Nucleus accumbens (tissue), 56 donors: ENCODE measurements around the gene BPHL.
A peak's percentile ranks its signal among the peaks of the same experiment; 100 is the strongest.
"Not testable (repeated sequence)": the region's sequence is repeated elsewhere in the genome, so short reads cannot be mapped to it uniquely, and the experiment has no call there.

ENCODE experiments used
- DNase-seq, 56 donors: peaks; one replicate each; lab custom pipeline; 2025; lab: John Stamatoyannopoulos, UW

The BPHL gene

GRCh38 chr6:3118353-3119039, at the start of gene BPHL:
TSS of gene BPHL (plus strand) at chr6:3118711. CDS start at chr6:3118741, 30 bp downstream.
- peak; percentile 45 to 98 (median 96) for DNase-seq

DNA sequence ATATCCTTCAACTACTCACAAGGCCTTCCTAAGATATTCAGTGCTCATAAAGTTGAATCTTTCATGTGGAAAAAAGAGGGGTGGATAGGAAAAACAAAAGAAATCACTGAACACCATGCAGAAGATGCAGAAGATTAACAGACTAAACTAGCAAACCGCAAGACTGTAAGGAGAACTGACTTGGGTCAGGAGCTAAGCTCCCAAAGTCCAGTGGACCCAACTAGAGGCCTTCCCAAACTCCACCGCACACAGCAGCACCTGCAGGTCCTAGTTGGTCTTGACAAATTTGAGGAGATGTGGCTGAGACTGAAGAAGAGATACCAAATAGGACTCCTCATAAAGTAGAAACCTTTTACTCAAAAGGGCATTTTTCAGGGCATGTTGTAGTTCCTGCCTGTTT, 46.9 kb upstream of the BPHL start:
- DNase-seq, result no peak

DNA sequence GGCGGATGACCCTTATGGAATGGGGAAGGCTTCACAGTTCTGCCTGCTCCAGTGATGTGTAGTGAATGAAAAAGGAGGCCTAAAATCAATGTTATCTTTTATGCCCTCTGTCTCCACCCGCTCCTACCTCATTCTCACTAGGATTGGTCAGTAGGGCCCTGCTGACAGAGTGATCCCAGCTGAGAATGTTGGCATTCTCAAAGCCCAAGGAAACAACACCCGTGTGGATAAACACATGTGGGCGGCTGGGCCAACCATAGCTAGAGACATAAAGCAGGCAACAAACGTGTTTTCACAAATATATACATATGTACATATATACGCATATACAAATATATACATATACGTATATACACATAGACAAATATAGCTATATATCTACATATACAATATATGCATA, 45.7 kb upstream of the BPHL start:
- DNase-seq, result no peak

GRCh38 chr6:3073382-3073781, 45.1 kb upstream of the BPHL start:
- no peak for DNase-seq

DNA sequence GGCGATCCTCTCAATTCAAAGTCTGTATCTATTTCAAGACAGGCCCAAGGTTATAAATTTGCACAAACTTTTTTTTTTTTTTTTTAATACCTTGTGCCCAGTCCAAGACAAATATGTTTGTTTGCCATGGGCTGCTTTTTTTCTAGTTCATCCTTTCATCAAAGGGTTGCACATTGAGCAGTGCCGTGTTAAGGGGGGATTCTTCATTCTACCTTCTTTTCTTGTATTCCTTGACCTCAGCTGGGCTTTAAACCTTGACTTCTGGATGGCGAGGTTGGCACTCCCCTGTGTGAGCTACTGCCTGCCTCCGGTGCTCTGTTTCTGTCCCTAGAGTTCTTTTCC, 42.8 kb upstream of the BPHL start:
- DNase-seq, result no peak

DNA sequence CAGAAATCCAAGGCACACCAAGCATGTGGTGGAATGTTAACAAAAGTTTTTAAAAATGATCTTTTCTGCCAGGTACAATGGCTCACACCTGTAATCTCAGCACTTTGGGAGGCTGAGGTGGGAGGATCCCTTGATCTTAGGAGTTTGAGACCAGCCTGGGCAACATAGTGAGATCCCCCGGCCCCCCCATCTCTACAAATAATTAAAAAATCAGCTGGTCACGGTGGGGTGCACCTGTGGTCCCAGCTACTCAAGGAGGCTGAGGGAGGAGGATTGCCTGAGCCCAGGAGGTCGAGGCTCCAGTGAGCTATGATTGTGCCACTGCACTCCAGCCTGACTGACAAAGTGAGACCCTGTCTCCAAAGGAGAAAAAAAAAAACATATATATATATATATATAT, 42.2 kb upstream of the BPHL start:
- DNase-seq, result no peak

GRCh38 chr6:3077430-3077829, 41.1 kb upstream of the BPHL start:
- DNase-seq, result peak in 1 of 56 donors; percentile 11

DNA sequence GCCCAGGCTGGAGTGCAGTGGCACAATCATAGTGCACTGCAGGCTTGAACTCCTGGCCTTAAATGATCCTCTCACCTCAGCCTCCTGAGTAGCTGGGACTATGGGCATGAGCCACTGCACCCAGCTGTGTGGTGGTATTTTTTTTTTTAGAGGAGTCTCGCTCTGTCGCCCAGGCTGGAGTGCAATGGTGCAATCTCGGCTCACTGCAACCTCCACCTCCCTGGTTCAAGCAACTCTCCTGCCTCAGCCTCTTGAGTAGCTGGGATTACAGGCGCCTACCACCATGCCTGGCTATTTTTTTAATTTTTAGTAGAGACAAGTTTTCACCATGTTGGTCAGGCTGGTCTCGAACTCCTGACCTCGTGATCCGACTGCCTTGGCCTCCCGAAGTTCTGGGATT, 39.6 kb upstream of the BPHL start:
- not testable (repeated sequence) for DNase-seq

- no peak for DNase-seq
Observed at GRCh38 chr6:3079682-3080081, 38.8 kb upstream of the BPHL start.

- DNase-seq, result peak in 10 of 56 donors; percentile 2 to 24 (median 6)
Observed at GRCh38 chr6:3081960-3082359, 36.6 kb upstream of the BPHL start.

DNA sequence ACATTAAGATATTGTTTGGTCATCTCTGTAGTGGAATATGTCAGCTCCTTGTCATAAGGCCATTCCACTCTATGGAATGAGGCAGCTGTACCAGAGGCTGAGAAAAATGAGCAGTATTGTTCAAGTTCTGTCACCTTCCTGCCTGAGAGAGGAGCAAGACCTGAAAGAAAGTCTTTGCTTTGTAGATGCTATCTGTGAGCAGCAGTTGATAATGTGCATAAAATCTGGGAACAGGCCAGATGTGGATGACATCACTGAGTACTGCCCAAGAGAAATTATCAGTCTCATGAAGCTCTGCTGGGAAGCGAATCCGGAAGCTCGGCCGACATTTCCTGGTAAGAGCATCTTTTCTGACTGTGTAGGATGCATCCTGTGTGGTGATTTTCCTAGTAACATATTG, 33.4 kb upstream of the BPHL start:
- peak in 3 of 56 donors; percentile 3 to 16 (median 7) for DNase-seq

DNA sequence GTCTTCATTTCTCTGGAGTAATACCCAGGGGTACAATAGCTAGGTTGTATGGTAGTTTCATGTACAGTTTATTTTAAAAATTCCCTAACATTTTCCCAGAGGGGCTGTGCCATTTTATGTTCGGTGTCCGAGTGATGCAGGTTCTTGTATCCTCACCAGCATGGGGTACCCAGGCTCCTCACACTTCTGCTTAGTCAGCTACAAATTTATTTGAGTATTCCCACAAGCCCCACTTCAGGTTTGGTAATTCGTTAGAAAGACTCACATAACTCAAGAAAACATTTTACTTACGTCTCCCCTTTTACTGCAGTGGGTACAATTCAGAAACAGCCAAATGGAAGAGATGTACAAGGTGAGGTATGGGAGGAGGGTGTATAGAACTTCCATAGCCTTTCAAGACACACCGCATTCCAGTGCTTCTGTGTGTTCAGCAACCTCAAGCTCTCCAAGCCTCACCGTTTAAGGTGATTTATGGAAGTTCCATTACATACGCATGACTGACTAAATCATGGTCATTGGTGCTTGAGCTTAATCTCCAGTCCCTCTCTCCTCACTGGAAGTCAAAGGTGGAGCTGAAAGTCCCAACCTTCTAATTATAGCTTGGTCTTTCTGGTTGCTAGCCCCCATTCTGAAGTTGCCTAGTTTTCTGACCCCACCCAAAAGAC, 32.1 kb upstream of the BPHL start:
- DNase-seq, result no peak

DNA sequence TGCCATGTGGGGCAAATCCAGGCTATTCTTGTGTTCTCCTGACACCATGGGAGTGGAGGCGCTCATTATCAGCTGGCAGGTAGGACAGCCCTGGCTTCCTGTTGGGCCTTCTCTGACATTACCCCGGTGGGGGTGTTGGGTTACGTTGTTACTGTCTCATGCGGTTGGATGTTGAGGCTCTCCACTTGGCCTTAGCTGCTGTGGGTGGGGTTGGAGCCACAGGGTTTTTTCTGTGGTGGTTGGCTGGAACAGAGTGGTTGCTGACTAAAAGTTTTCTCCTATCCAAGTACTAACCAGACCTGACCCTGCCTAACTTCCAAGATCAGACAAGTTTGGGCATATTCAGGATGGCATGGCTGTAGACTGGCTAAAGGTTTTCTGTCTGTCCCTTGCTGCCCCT, 30.1 kb upstream of the BPHL start:
- no peak for DNase-seq

GRCh38 chr6:3088968-3089367, 29.5 kb upstream of the BPHL start:
- no peak for DNase-seq

GRCh38 chr6:3090013-3090412, 28.5 kb upstream of the BPHL start:
- no peak for DNase-seq

- DNase-seq, result no peak
Observed at GRCh38 chr6:3094815-3095214, 23.7 kb upstream of the BPHL start.

- no peak for DNase-seq
Observed at GRCh38 chr6:3102875-3103274, 15.6 kb upstream of the BPHL start.

DNA sequence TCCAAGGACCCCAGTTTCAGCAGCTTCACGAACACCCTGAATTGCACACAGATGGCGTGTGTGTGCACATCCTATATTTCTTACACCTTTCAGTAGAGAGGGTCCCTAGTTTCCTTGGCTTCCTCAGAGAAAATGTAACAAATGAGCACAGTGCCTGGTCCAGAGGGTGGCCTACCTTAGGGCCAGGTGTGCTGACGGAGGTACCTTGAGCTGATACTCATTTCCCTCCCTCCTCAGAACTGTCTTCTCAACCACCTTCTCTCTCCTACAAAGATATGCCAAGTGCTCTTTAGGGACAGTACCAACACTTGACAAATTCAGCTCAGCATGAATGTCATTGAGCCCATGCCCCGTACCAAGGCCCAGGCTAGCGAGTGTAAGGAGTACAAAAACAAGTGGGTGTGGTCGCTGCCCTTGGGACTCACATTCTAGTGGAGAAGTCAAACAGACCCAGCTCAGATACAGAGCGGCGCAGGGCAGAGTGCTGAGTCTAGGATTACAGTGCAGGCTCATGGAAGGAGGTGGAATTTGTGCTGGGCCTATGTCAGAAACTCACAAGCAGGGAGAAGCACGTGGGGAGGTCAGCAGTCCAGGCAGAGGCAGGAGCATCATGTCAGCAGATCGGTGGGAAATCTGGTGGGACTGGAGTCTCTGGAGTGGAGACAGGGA, 9.6 kb upstream of the BPHL start:
- DNase-seq, result no peak

DNA sequence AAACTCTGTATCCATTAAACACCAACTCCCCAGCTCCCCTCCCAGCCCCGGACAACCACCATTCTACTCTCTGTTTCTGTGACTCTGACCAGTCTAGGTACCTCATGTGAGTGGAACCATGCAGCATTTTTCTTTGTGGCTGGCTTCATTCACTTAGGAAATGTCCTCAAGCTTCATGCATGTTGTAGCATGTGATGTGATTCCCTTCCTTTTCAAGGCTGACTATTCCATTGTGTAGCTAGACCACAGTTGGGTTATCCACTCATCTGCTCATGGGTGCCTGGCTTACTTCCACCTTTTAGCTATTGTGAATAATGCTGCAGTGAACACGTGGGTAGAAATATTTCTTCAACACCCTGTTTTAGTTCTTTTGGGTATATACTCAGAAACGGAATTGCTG, 8.8 kb upstream of the BPHL start:
- DNase-seq, result no peak

DNA sequence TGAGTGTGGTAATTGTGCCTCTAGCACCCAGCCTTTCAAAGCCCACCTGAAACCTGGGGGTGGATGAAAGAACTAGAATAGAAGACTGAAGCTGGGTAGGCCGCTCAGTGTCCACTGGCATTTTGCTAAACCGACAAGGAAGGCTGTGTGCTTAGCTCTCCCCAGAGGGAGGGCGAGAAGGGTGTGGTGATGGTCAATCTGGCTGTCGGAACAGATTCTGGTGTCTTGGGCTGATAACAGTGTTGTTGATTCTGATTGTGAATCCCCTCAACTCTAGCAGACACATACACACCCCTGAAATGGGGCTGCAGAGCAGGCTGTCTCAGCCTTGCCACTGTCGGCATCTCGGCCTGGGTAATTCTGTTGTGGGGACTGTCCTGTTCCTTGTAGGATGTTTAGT, 4.1 kb upstream of the BPHL start:
- no peak for DNase-seq

- no peak for DNase-seq
Observed at GRCh38 chr6:3117912-3118352, 579 bp upstream of the BPHL start.
